GM21528 (cell line): ENCODE data around the gene PSMA3.

Source experiments
- ATAC-seq: cut with Tn5 transposase; IDR thresholded peaks from one replicate; pipeline ENCODE4 v1.9.1; 2021; ENCODE audit warnings: mild to moderate bottlenecking, moderate library complexity; ENCODE audit not compliant: unreplicated experiment, low FRiP score

Gene PSMA3

GRCh38 chr14:58298477-58299400 is 54.1 kb downstream of the PSMA3 start, which contains the start of gene ARID4A:
Gene ARID4A (plus strand): TSS chr14:58298555. CDS start chr14:58299855, 1,300 bp downstream.
- ATAC-seq, result peak; percentile 19

GRCh38 chr14:58299401-58300330 is 55.0 kb downstream of the PSMA3 start:
- ATAC-seq, result no peak

DNA sequence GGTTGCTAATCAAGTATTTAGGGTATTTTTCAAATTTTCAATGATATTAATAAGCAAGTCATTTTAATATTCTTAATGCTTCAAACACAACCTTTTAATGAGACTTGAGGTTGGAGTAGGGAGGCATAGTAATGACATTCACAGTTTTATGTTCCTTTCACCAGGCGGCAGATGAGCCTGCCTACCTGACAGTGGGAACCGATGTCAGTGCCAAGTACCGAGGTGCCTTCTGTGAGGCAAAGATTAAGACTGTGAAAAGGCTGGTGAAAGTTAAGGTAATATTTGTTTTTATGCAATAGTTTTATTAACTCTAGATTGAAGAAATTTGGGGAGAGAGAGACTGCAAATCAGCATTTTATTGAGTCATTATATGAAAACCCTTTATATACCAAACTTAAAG is 56.8 kb downstream of the PSMA3 start:
- ATAC-seq, result no peak

- no peak for ATAC-seq
Measured at GRCh38 chr14:58305730-58306129, 61.1 kb downstream of the PSMA3 start.

- ATAC-seq, result no peak
Measured at GRCh38 chr14:58307597-58308316, 63.1 kb downstream of the PSMA3 start.

DNA sequence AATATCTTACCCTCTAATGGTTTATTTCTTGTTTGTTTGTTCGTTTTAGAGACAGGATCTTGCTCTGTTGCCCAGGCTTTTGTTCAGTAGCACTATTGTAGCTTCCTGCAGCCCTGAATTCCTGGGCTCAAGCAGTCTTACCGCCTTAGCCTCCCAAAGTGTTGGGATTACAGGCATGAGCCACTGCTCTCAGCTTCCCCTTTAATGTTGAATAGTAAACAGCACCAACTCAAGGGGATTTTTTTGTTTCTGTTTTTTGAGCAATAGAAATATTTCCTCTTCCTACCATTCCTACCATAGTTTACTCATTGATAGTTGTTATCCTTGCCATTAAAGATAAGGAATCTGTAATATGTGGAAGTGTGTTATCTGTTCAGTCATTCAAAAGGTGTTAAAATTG is 64.4 kb downstream of the PSMA3 start:
- ATAC-seq, result no peak

GRCh38 chr14:58313699-58314098 is 69.1 kb downstream of the PSMA3 start:
- no peak for ATAC-seq

DNA sequence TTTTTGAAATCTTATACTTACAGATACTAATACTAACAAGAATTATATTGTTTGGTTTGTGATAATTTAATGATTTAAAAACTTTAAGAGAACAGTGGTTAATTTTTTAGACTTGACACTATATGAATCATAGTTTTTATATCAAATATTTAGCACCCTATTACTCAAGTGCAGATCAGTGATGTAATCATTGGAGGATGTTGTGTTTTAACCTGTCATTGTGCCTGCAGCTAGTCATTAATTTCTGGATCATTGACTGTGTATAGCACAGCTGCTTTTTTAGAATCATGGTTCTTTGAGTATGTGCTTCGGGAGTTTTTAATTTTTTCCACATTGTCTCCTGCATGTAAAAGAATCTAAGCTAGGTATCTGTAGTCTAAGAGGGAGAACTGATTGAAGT is 71.0 kb downstream of the PSMA3 start:
- no peak for ATAC-seq
